GM18499 (cell line): Measurements from ENCODE around the gene SUSD6.
"Not testable (repeated sequence)": the region's sequence is repeated elsewhere in the genome, so short reads cannot be mapped to it uniquely, and the experiment has no call there.

Source experiments
- ATAC-seq: cut with Tn5 transposase; IDR thresholded peaks from one replicate; pipeline ENCODE4 v1.9.1; 2021; ENCODE audit warnings: moderate number of reproducible peaks; ENCODE audit not compliant: insufficient read depth, unreplicated experiment

Gene SUSD6

DNA sequence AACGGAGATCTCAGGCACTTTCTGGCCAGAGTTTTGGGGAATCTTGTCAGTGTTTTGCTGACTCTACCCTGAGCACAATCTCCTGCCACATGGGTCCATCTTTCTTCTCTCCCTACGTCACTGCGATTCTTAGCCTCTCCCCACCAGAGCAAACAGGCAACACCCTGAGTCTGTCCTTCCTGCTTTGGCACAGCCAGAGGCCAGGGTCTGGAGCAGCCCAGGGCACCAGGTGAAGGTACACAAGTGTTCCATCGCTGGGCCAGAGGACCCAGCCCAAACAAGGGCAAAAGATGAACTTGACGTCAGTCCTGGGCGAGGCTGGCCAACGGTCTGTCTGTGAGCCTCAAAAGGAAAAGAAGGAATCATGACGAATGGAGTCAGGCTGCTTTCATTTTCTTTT is 24.0 kb upstream of the SUSD6 start:
- no peak for ATAC-seq

DNA sequence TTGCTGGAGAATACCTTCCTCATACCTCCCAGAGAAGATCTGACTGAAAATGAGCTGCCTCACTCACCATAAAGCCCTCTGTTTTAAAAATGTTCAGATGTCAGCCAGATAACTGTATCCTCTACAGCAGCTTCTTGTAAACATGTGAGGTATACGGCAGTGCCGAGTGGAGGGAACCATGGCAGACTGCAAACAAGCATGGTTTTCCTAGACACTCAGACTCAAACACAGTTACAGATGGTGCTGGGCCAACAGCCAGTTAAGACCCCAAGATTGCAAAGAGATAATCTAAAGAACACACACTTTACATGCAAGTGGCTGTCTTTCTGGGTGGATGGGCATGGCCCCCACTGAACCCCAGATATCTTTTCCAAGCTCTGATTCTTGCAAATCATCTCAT is 20.1 kb upstream of the SUSD6 start:
- ATAC-seq: no peak

DNA sequence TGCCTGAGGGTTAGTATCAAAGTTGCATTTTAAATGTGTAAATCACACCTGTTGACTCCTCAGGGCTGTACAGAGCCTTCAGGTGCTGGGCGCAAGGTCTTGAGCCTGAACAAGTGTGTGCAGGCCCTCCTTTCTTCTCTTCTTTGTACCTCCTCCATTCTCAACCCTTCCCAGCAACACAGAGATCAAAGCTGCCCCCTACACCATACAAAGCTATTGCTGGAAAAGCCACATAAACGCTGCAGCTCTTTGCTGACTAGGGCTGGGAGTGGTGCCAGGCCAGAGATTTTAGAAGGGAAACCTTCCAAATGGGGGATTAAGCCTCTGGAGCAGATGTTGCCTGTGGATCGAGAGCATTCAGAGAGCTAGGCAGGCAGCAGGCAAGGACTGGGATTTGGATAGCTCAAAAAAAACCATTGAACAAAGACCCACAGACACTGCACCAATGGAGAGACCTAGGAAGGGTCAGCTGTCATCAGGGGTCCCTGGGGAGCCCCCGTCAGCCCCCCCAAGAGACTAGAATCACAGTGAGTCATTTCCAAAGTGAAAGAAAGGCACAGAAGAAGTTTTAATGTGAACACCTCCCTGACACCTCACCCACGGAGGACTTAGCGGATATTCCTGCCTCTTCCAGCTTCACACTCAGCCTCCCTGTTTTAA is 18.2 kb upstream of the SUSD6 start:
- ATAC-seq: no peak

DNA sequence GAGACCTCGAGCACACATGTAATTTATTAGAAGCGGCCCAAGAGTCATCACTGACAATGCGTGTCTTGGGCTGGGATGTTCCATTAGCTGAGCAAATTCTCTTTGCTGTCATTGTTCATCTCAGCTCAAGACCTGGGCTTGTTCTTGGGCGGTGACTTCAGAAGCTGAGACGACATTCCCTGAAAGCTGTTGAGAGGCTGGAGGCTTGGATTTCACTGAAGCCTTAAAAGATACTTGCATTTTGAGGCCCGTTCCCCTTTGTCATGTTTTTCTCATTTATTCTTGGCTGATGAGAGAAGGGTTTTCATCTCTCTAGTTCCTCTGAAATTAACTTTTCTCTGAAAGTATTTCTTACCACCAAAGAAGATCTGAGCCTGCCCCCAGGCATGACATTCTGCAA is 16.6 kb upstream of the SUSD6 start:
- ATAC-seq: no peak

- no peak for ATAC-seq
These were observed 16.1 kb upstream of the SUSD6 start for GRCh38 chr14:69595336-69595735.

- ATAC-seq: not testable (repeated sequence)
These were observed 12.0 kb upstream of the SUSD6 start for GRCh38 chr14:69599431-69599830.

- no peak for ATAC-seq
These were observed 11.0 kb upstream of the SUSD6 start for GRCh38 chr14:69600304-69600891.

- no peak for ATAC-seq
These were observed 5.7 kb upstream of the SUSD6 start for GRCh38 chr14:69605738-69606137.

DNA sequence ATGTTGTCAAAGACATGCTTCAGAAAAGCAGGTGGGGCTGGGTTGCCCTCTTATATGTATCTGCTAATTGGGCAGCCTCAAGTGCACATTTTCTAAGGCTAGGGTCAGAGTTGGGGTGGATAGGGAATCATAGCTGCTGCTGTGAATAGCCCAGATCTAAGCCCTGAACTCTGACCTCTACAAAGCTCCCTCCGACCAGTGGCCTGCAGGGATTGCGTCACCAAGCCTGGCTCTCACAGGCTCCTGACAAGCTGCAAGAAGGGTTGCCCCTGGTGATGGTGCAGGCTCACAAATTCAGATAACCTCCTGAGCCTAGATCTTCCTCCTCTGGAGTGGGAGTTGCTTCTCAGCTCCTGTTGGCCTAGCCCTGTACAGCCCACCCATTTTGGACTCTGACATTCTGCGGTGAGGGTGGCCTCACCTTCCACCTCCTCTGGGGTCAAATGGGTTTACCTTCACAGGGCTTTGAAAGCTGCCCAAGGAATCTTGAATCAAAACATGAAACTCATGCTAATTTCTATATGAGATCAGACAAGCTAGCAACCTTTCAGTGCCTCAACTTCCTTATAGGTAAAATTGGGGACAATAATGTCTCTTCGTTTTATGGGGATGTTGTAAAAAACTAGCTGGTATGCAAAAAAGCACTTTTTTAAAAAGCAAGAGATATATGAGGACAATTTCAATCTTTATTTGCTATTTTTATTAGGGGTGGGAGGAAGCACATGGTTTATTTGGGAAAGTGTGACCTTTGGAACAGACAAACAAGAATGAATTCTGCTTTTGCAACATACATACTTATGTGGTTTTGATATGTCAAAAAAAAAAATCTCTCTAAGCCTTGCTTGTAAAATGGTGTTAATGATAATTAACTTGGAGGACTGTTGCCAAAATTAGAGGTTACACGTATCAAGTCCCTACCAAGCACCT is 4.9 kb upstream of the SUSD6 start:
- ATAC-seq: no peak

- ATAC-seq: no peak
These were observed 1.1 kb upstream of the SUSD6 start for GRCh38 chr14:69610020-69610873.

DNA sequence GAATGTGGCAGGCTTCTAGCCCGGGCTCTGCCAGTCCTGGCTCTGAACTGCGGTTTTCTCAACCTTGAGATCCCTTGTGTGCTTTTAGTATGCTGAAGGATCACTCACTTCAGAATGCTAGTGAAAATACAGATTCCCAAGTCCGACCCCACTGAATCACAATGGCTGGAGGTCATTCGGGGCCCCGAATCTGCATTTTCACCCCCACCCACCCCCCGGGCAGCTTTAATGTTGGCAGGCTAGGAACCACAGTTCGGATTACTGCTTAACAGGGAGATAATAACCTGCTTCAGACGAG is 573 bp upstream of the SUSD6 start:
- no peak for ATAC-seq

GRCh38 chr14:69612014-69612782 is 802 bp downstream of the SUSD6 start:
- no peak for ATAC-seq

- ATAC-seq: no peak
These were observed 1.4 kb downstream of the SUSD6 start for GRCh38 chr14:69612783-69613130.

GRCh38 chr14:69613312-69614073 is 2.1 kb downstream of the SUSD6 start:
- ATAC-seq: no peak

DNA sequence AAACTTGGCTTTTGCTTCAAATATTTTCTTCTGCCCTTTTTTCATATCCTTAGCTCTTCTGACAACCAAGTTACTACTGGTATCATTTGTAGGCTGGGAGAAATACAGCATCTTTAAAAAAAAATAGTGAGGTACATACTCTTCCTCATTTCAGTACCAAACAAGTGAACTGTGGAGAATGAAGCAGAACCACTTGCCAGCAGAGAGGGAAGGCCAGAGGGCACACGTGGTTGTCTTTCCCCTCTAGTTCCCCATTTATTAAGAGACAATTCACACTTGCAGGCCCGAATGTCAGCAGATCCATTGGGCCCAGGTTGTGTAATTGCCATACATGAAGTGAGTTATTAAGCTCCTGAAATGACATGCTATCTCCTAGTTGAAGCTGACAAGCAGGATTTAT is 3.2 kb downstream of the SUSD6 start:
- ATAC-seq: no peak

DNA sequence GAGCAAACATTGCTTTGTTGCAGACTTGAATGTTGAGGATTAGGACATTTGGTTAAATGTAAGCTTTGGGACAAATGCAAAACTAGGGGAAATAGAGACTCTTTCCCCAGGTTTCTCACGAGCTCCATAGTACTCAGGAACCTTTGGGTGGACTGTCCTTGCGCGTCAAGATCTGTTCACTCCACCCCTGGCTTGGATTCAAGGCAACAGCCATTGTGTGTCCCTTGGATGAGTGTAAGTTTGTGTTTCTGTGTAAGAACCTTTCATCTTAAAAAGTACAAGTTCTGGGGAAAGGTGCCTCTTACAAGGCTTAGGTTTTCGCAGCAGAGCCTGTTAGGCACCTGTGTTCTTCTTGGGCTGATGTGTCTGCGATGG is 3.7 kb downstream of the SUSD6 start:
- no peak for ATAC-seq

GRCh38 chr14:69615496-69616407 is 4.4 kb downstream of the SUSD6 start:
- peak; percentile 48 for ATAC-seq

GRCh38 chr14:69616408-69616773 is 5.0 kb downstream of the SUSD6 start:
- ATAC-seq: no peak
